Glutamatergic neuron (in vitro differentiated cells): Measurements from ENCODE around the gene NR1I3. TPM values are rescaled to one million over a fixed set of nuclear protein-coding genes. Genes with fewer than 3 reads are reported as not detected.

Experiments used
- DNase-seq: peaks from one replicate; pipeline ENCODE4 v3.0.0; 2022
- H3K27ac Mint-ChIP-seq: one replicate; pipeline ENCODE4 v1.8.0; 2020; ENCODE audit warnings: mild to moderate bottlenecking, mixed read lengths, inconsistent platforms; ENCODE audit not compliant: unreplicated experiment
- H3K27me3 Mint-ChIP-seq: one replicate; pipeline ENCODE4 v1.8.0; 2020; ENCODE audit warnings: mild to moderate bottlenecking, moderate library complexity, mixed read lengths, inconsistent platforms; ENCODE audit not compliant: unreplicated experiment
- H3K36me3 Mint-ChIP-seq: one replicate; pipeline ENCODE4 v1.8.0; 2020; ENCODE audit warnings: mild to moderate bottlenecking, mixed read lengths, inconsistent platforms; ENCODE audit not compliant: unreplicated experiment
- H3K4me1 Mint-ChIP-seq: one replicate; pipeline ENCODE4 v1.8.0; 2020; ENCODE audit warnings: mild to moderate bottlenecking, low read depth, mixed read lengths, inconsistent platforms; ENCODE audit not compliant: unreplicated experiment
- H3K4me3 Mint-ChIP-seq: one replicate; pipeline ENCODE4 v1.8.0; 2020; ENCODE audit warnings: mild to moderate bottlenecking, mixed read lengths, inconsistent platforms; ENCODE audit not compliant: unreplicated experiment
- H3K9me3 Mint-ChIP-seq: one replicate; pipeline ENCODE4 v1.8.0; 2020; ENCODE audit warnings: mild to moderate bottlenecking, moderate library complexity, mixed read lengths, inconsistent platforms; ENCODE audit not compliant: unreplicated experiment
- total RNA-seq: library from RNA; stranded (reverse); fragmentation: NEBNext Ultra II Directional; extraction: Animal tissue kit (Norgen Biotek cat#: 25700); gene quantifications from one replicate; pipeline ENCODE4 v1.2.1, GENCODE V29; 2021; ENCODE audit not compliant: unreplicated experiment
- TF ChIP-seq, protein P1 (sequence below): fragments of 200-600 bp; sonication (generic); IDR thresholded peaks from one replicate; pipeline ENCODE4 v1.5.0; 2021; ENCODE audit not compliant: partially characterized antibody, unreplicated experiment

The NR1I3 gene
- total RNA-seq, 1 donor from 2014 or later: not detected

GRCh38 chr1:161223805-161224694 lies 14.0 kb downstream of the NR1I3 start:
- no peak for DNase-seq
- TF ChIP-seq, protein P1, sequence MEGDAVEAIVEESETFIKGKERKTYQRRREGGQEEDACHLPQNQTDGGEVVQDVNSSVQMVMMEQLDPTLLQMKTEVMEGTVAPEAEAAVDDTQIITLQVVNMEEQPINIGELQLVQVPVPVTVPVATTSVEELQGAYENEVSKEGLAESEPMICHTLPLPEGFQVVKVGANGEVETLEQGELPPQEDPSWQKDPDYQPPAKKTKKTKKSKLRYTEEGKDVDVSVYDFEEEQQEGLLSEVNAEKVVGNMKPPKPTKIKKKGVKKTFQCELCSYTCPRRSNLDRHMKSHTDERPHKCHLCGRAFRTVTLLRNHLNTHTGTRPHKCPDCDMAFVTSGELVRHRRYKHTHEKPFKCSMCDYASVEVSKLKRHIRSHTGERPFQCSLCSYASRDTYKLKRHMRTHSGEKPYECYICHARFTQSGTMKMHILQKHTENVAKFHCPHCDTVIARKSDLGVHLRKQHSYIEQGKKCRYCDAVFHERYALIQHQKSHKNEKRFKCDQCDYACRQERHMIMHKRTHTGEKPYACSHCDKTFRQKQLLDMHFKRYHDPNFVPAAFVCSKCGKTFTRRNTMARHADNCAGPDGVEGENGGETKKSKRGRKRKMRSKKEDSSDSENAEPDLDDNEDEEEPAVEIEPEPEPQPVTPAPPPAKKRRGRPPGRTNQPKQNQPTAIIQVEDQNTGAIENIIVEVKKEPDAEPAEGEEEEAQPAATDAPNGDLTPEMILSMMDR: no peak
- no peak overlapping the region for H3K4me3 Mint-ChIP-seq
- H3K9me3 Mint-ChIP-seq: no peaks in the 10 kb centered on the region
- H3K4me1 Mint-ChIP-seq: peaks cover 7% of the 10 kb centered on the region
- no peak overlapping the region for H3K27ac Mint-ChIP-seq
- peaks cover 2% of the 10 kb centered on the region for H3K27me3 Mint-ChIP-seq
- H3K36me3 Mint-ChIP-seq: no peaks in the 10 kb centered on the region

GRCh38 chr1:161222175-161223019 lies 15.6 kb downstream of the NR1I3 start:
- Mint-ChIP-seq H3K4me1 (peaks cover 6% of the 10 kb centered on the region), H3K9me3 (no peaks in the 10 kb centered on the region), H3K4me3 (no peak overlapping the region), H3K27me3 (peaks cover 2% of the 10 kb centered on the region), H3K36me3 (no peaks in the 10 kb centered on the region), H3K27ac (no peak overlapping the region)
- TF ChIP-seq, protein P1: no peak
- no peak for DNase-seq

- DNase-seq: no peak
- Mint-ChIP-seq H3K27ac (no peak overlapping the region), H3K9me3 (peaks cover under 1% of the 10 kb centered on the region), H3K4me3 (no peak overlapping the region), H3K4me1 (no peaks in the 10 kb centered on the region), H3K36me3 (no peaks in the 10 kb centered on the region), H3K27me3 (no peaks in the 10 kb centered on the region)
- TF ChIP-seq, protein P1: no peak
Measured at GRCh38 chr1:161220002-161220401, 18.0 kb downstream of the NR1I3 start.

GRCh38 chr1:161219078-161219892 lies 18.7 kb downstream of the NR1I3 start:
- H3K4me3 Mint-ChIP-seq: no peak overlapping the region
- H3K9me3 Mint-ChIP-seq: peaks cover 4% of the 10 kb centered on the region
- no peaks in the 10 kb centered on the region for H3K36me3 Mint-ChIP-seq
- H3K27me3 Mint-ChIP-seq: peaks cover 1% of the 10 kb centered on the region
- H3K4me1 Mint-ChIP-seq: no peaks in the 10 kb centered on the region
- DNase-seq: no peak
- H3K27ac Mint-ChIP-seq: no peak overlapping the region
- TF ChIP-seq, protein P1: no peak
